Progenitor cell of endocrine pancreas (in vitro differentiated cells): ENCODE results near the gene HUS1. TPM values are rescaled to one million over a fixed set of nuclear protein-coding genes. Genes with fewer than 3 reads are reported as not detected.

Source experiments
- DNase-seq: peaks from one replicate; pipeline ENCODE4 v3.0.0; 2021; ENCODE audit warnings: low spot score; ENCODE audit not compliant: unreplicated experiment
- H3K27ac Mint-ChIP-seq: 2 replicates; pipeline ENCODE4 v1.8.0; 2021; ENCODE audit warnings: mild to moderate bottlenecking, moderate library complexity, mixed read lengths
- H3K27me3 Mint-ChIP-seq: 2 replicates; pipeline ENCODE4 v1.8.0; 2021; ENCODE audit warnings: mixed read lengths
- H3K36me3 Mint-ChIP-seq: 2 replicates; pipeline ENCODE4 v1.8.0; 2022; ENCODE audit warnings: mixed read lengths; ENCODE audit not compliant: insufficient read depth
- H3K4me1 Mint-ChIP-seq: 2 replicates; pipeline ENCODE4 v1.8.0; 2021; ENCODE audit warnings: low read depth, mixed read lengths
- H3K4me3 Mint-ChIP-seq: 2 replicates; pipeline ENCODE4 v1.8.0; 2021; ENCODE audit warnings: low read depth, mild to moderate bottlenecking, moderate library complexity, mixed read lengths
- H3K9me3 Mint-ChIP-seq: 2 replicates; pipeline ENCODE4 v1.8.0; 2021; ENCODE audit warnings: low read depth, mixed read lengths
- CTCF ChIP-seq: fragments of 200-600 bp; sonication (generic); IDR thresholded peaks from one replicate; pipeline ENCODE4 v1.5.0; 2021; ENCODE audit warnings: antibody characterized with exemption, mild to moderate bottlenecking; ENCODE audit not compliant: unreplicated experiment
- total RNA-seq: library from RNA; stranded (reverse); gene quantifications from 2 replicates; pipeline ENCODE4 v1.2.1, GENCODE V29; 2021

Gene HUS1
- total RNA-seq, 1 donor from 2014 or later: 45.1 TPM

DNA sequence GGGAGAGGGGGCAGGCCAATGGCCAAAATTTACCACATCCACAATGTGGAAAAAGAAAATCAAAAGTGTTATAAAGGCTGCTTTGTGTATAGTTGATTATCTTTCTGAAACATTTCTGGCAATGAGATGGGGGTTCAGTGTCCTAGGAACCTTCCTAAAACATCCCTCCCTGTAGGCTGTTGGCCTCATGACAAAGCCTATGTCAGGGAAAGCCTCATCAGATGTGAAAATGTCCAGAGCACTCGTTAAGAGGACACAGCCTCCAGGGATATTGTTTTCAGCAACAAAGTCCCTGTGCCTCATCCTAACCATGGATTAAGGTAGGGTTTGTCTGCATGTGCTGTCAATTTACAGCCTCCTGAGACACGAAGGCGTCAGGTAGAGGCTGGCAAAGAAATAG, 32.5 kb upstream of the HUS1 start:
- TF ChIP-seq CTCF: no peak
- DNase-seq: no peak
- Mint-ChIP-seq H3K4me1 (no peaks in the 10 kb centered on the region), H3K27ac (no peak overlapping the region), H3K27me3 (no peaks in the 10 kb centered on the region), H3K36me3 (no peaks in the 10 kb centered on the region), H3K9me3 (no peaks in the 10 kb centered on the region), H3K4me3 (no peak overlapping the region)

DNA sequence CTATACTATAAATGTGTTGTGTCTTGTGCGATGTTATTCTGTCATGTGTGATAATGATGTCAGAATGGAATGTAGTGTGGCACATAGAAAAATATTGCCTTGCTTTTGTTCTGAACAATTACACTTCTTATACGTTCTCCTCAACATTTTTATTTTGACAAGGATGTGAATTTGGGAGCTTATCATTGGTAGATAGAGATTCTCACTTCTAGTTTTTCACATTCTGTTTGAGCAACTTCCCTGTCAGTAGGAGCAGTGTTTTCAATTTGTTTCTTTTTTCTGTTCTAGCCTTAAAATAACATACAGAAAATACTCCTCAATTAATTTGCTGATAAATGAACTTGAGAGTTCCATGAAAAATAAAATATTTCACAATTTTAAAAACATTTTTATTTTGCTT, 31.9 kb upstream of the HUS1 start:
- no peaks in the 10 kb centered on the region for H3K27me3 Mint-ChIP-seq
- no peak overlapping the region for H3K4me3 Mint-ChIP-seq
- no peak overlapping the region for H3K27ac Mint-ChIP-seq
- DNase-seq: no peak
- no peaks in the 10 kb centered on the region for H3K36me3 Mint-ChIP-seq
- H3K9me3 Mint-ChIP-seq: no peaks in the 10 kb centered on the region
- no peaks in the 10 kb centered on the region for H3K4me1 Mint-ChIP-seq
- no peak for TF ChIP-seq CTCF

- no peaks in the 10 kb centered on the region for H3K9me3 Mint-ChIP-seq
- no peak for TF ChIP-seq CTCF
- H3K4me1 Mint-ChIP-seq: peaks cover 8% of the 10 kb centered on the region
Measured at GRCh38 chr7:48009954-48010353, 30.5 kb upstream of the HUS1 start.

DNA sequence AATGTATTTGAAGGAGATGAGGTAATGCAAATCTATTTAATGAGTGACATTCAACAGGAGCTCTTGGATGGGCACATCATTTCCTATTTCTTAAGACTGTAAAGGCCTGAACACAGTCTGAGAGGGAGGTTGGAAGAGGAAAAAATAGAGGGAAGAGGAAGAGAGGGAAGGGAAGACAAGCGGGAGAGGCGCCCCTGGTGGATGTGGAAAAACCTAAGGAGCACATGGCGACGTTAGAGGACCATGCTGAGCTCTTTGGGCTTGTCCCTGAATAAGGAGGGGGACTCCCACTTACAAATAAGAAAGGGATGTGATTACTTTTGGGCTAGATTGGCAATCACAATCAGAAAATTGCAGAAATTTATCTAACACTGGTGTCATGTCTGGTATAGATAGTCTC, 29.8 kb upstream of the HUS1 start:
- TF ChIP-seq CTCF: no peak
- Mint-ChIP-seq H3K4me3 (no peak overlapping the region), H3K27ac (no peak overlapping the region), H3K9me3 (no peaks in the 10 kb centered on the region), H3K4me1 (peaks cover 12% of the 10 kb centered on the region), H3K27me3 (no peaks in the 10 kb centered on the region), H3K36me3 (no peaks in the 10 kb centered on the region)
- no peak for DNase-seq

More at GRCh38 chr7:48009954-48010353, 30.5 kb upstream of the HUS1 start:
- Mint-ChIP-seq H3K4me3 (no peak overlapping the region), H3K27me3 (no peaks in the 10 kb centered on the region), H3K36me3 (no peaks in the 10 kb centered on the region), H3K27ac (no peak overlapping the region)
- DNase-seq: no peak

DNA sequence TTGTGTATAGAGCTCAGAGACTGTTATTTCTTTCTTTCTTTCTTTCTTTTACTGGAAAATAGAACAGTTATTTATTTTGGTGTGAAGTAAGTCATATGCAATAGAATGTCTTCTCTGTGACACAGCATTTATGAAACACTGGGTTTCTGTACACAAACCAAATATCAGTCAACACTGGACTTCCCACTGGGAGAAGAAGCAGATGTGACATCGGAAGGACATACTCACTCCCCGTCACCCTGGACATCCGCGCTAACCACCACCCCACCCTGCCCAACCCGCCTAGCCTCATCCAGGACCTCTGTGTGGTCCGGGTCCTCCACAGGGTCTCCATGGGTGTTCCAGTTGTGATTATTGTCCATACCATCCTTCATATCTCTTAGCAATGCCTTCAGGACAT, 27.5 kb upstream of the HUS1 start:
- DNase-seq: no peak
- H3K27me3 Mint-ChIP-seq: no peaks in the 10 kb centered on the region
- peaks cover 13% of the 10 kb centered on the region for H3K4me1 Mint-ChIP-seq
- peaks cover 6% of the 10 kb centered on the region for H3K9me3 Mint-ChIP-seq
- TF ChIP-seq CTCF: no peak
- no peak overlapping the region for H3K4me3 Mint-ChIP-seq
- no peak overlapping the region for H3K27ac Mint-ChIP-seq
- peaks cover 5% of the 10 kb centered on the region for H3K36me3 Mint-ChIP-seq
